ENCODE data around the gene GALNT2.

The GALNT2 gene

DNA sequence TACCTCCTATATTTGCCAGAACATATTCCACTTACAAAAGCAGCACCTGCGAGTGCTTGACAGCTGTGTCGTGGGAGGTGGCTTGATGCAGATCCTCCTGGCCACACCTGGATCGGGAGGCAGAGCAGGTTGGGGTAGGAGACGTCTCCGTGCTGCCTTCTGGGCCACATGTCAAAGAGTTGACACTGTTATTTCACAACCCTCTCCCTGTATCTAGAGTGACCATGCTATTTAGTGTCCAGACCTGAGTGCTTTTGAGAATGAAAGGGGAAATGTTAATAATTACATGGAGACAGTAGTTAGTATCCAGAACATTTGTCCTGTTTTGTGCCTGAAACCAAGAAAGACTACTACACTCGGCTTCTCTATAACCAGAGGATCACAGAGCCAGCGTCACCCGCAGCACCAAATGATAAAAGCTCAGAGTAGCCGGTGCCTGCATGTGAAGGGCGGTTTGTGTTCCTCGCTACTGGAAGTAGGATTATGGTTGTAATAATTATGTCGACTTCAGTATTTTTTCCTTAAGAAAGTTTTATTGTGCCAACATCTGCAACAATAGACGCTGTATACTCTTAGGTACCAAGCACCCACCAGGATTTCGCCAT, 77.1 kb downstream of the GALNT2 start:
- in situ Hi-C loops (cut with MboI; ENCODE audit: low pct_unique_long_range_greater_than_20kb, low sequenced_read_pairs, unreplicated experiment), result no loop called here
- TF ChIP-seq, protein P1, sequence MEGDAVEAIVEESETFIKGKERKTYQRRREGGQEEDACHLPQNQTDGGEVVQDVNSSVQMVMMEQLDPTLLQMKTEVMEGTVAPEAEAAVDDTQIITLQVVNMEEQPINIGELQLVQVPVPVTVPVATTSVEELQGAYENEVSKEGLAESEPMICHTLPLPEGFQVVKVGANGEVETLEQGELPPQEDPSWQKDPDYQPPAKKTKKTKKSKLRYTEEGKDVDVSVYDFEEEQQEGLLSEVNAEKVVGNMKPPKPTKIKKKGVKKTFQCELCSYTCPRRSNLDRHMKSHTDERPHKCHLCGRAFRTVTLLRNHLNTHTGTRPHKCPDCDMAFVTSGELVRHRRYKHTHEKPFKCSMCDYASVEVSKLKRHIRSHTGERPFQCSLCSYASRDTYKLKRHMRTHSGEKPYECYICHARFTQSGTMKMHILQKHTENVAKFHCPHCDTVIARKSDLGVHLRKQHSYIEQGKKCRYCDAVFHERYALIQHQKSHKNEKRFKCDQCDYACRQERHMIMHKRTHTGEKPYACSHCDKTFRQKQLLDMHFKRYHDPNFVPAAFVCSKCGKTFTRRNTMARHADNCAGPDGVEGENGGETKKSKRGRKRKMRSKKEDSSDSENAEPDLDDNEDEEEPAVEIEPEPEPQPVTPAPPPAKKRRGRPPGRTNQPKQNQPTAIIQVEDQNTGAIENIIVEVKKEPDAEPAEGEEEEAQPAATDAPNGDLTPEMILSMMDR (IDR thresholded peaks at IDR 0.05; ENCODE audit: extremely low read depth, insufficient read depth, missing control alignments), result no peak
- DNase-seq (ENCODE audit: low spot score), result no peak

DNA sequence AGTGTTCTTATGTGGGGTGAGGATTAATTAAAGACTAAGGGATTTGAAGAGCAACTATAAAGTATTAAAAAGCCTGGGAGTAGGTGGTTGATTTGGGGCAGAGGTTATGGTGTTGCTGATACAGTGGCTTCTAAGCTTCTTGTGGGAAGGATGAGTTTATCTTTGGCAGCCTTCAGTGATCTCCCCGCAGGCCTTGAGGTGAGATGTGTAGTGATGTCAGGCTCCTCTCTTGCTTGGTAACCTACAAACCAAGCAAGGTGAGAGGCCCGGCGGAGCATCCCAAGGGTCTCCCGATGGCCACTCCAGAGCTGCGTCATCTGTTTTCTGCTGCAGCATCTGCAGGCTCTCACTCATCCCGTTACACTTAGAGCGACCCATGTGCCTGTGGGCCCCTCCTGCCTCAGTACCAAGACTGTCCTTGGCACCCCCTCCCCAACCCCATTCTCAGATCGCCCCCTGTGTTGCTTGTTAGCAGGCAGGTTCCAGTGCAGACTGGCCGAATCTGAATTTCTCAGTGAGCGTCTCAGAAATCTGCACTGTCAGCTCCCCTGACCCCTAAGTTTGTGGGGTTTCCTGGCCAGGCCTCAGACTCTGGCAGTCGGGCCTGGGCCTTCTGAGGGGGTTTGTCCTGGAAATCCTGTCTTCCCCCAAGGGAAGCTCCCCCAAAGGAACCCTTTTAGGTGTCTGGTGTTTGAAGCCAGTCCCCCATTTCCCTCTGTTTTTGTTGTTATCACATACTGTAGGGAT, 77.9 kb downstream of the GALNT2 start:
- in situ Hi-C loops (cut with MboI; ENCODE audit: low pct_unique_long_range_greater_than_20kb, low sequenced_read_pairs, unreplicated experiment), result no loop called here
- DNase-seq (ENCODE audit: low spot score), result no peak
- TF ChIP-seq, protein P1 (IDR thresholded peaks at IDR 0.05; ENCODE audit: extremely low read depth, insufficient read depth, missing control alignments), result no peak

DNA sequence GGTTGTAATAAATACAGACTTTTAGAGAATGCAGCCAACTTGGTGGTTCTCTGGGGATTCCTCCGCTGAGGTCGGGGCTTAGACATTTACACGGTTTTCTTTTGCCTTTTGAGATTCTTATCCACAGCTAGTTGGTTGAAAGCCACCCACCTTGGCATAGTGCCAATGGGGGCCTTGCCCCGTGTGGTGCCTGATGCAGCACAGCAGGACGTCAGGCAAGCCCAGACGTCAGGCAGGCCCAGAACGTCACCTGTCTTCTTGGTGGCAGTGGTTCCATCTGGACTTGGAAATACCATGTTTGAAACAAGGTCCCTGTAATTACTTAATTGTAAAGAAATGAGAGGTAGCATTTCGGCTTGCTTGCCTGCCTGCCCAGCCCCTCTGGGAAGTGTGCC, 78.5 kb downstream of the GALNT2 start:
- in situ Hi-C loops (cut with MboI; ENCODE audit: low pct_unique_long_range_greater_than_20kb, low sequenced_read_pairs, unreplicated experiment), result no loop called here
- TF ChIP-seq, protein P1 (IDR thresholded peaks at IDR 0.05; ENCODE audit: extremely low read depth, insufficient read depth, missing control alignments), result no peak
- no peak for DNase-seq (ENCODE audit: low spot score)

DNA sequence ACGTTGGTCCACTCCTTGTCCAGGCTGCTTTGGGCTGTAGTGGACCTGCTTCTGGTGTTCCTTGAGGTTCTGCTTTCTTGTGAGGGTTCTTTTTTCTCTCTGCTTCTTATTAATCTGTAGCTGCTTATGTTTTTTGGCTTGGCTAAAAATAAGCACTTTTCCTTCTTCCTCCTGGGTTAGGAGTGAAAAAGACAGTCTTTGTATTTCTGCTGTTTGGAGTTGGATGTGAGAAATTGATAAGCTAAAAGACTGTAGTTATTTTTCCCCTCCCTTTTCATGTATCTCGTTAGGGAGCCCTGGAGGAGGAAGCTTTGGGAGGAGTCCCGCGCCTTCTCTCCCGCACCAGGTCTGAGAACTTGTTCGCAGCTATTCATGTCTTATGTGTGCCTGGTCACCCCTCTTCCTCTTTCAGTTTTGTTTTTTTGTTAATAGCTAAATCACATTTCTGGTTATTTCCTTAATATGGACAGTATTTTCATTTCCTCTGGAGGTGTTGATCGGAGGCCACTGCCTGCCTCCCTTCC, 79.0 kb downstream of the GALNT2 start:
- in situ Hi-C loops (cut with MboI; ENCODE audit: low pct_unique_long_range_greater_than_20kb, low sequenced_read_pairs, unreplicated experiment), result no loop called here

DNA sequence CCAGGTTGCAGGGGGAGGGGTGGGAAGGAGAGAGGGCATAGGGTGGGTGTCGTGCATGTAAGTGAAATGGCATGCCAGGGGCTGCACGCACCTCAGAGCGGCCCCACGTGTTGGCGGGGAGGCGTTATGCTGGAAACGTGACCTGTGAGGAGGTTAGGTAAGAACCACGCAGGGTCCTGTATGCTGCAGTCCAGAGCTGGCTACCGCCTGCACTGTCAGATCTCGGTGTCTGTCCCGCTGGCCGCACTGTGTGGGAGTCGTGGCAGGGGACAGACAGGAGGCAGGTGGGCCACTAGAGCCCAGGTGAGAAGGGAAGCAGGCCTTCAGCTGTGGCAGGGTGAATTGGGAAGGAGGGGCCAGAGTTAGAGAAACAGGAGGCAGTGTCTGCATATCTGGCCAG, 79.7 kb downstream of the GALNT2 start:
- TF ChIP-seq, protein P1 (IDR thresholded peaks at IDR 0.05; ENCODE audit: extremely low read depth, insufficient read depth, missing control alignments), result no peak
- in situ Hi-C loops (cut with MboI; ENCODE audit: low pct_unique_long_range_greater_than_20kb, low sequenced_read_pairs, unreplicated experiment), result no loop called here
- DNase-seq (ENCODE audit: low spot score), result no peak

More for the DNA sequence above, 79.0 kb downstream of the GALNT2 start:
- TF ChIP-seq, protein P1 (IDR thresholded peaks at IDR 0.05; ENCODE audit: extremely low read depth, insufficient read depth, missing control alignments), result no peak
- DNase-seq (ENCODE audit: low spot score), result peak; percentile 29

DNA sequence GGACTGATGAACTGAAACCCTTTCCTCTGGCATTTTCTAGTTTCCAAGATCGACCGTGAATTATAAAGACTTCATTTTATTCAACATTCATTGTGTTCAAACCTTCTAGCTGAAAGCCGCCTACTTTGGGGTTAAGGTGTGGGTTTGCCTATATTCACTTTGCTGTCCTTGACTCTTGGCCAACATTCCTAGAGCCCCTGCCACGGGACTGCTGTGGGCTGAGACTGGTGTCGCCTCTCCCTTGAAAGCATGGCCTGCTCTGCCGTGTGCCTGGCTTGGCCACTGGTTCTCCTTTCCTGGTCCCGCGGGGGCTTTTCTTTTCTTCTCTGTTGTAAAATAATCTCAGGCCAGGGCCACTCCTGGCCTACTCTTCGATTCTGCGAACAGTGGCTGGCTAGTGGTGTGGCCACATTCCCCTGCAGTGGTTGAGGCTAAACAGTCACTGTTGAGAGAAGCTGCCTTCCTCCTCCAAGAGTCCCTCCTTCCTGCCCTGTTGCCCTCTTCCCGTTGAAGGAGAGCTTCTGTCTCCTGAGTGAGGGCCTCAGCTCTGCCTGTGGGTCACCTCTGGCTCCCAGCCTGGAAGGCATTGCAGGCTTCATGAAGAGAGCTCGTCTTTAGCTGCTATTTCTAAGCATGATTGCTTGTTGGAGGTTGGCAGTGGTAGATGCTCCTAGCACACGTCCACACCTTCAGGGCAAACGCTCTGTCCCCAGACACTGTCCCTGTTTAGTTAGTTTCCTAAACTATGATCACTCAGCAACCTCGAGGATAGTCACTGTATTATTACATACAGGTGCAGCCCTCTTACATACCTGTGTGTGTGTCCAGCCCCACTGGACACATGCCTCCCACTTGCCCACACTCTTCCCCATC, 80.5 kb downstream of the GALNT2 start:
- in situ Hi-C loops (cut with MboI; ENCODE audit: low pct_unique_long_range_greater_than_20kb, low sequenced_read_pairs, unreplicated experiment), result no loop called here
- no peak for DNase-seq (ENCODE audit: low spot score)
- TF ChIP-seq, protein P1 (IDR thresholded peaks at IDR 0.05; ENCODE audit: extremely low read depth, insufficient read depth, missing control alignments), result no peak
